DMS114 treated with DMSO at 0.1 percent for 48 hours (cell line): ENCODE measurements around the gene CAMSAP3.
"Not testable (repeated sequence)": the region's sequence is repeated elsewhere in the genome, so short reads cannot be mapped to it uniquely, and the experiment has no call there.

Source experiments
- DNase-seq: peaks from one replicate; lab custom pipeline; 2025; ENCODE audit not compliant: unreplicated experiment; lab: John Stamatoyannopoulos, UW

The CAMSAP3 gene

GRCh38 chr19:7570761-7571160 lies 24.9 kb upstream of the CAMSAP3 start:
- no peak for DNase-seq

DNA sequence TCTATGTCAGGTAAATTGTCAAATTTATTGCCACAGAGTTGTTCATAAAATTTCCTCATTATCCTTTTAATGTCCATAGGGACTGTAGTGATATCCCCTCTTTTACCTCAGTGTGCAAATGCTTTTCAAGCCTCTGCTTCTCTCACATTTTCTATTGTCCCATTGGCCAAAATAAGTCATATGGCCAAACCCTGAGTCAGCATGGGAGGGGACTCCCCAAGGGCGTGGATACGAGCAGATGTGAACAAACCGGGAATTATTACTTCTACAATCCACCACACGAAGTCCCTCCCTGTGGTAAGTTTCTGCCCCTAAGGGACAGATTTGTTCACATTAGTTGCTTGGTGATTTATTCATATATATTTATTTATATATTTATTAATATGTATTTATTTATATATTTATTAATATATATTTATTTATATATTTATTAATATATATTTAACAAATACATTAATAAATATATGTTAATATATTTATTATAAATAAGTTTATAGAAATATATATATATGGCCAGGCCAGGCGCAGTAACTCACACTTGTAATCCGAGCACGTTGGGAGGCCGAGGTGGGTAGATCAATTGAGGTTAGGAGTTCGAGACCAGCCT lies 20.1 kb upstream of the CAMSAP3 start:
- no peak for DNase-seq

GRCh38 chr19:7577422-7577821 lies 18.2 kb upstream of the CAMSAP3 start:
- not testable (repeated sequence) for DNase-seq

DNA sequence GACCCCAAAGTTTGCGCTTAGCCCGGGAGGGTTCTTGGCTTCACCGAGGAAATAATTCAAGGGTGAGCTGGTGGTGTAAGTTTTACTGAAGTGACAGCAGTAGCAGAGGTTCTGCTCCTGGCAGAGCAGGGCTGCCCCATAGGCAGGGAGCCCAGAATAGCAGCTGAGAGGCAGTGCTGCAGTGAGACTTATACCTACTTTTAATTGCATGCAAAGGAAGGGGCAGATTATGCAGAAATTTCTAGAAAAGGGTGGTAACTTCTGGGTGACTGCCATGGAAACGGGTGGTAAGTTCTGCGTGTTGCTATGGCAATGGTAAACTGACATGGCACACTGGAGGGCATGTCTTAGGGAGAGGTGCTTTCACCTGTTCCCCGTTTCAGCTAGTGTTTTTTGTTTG lies 17.5 kb upstream of the CAMSAP3 start:
- no peak for DNase-seq

DNA sequence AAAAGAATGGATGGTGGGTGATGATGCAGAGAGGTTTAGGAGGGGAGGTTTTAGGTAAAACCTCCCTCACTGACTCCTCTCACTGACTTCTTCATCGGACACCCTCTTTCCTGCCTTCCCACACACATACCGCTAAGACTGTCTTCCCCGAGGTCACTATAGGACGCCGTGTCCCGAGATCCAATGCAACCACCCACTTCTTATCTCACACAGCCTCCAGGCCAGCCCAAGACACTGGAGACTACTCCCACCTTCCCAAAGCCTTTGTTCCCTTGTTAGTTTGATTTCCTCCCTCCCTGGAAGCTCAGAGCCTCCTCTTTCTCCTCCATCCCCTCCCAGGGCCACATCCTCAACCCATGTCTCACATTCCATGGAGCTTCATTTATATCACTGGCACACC lies 16.5 kb upstream of the CAMSAP3 start:
- DNase-seq: no peak

GRCh38 chr19:7582446-7582845 lies 13.2 kb upstream of the CAMSAP3 start:
- DNase-seq: no peak

- DNase-seq: no peak
Measured at GRCh38 chr19:7589822-7590221, 5.8 kb upstream of the CAMSAP3 start.

DNA sequence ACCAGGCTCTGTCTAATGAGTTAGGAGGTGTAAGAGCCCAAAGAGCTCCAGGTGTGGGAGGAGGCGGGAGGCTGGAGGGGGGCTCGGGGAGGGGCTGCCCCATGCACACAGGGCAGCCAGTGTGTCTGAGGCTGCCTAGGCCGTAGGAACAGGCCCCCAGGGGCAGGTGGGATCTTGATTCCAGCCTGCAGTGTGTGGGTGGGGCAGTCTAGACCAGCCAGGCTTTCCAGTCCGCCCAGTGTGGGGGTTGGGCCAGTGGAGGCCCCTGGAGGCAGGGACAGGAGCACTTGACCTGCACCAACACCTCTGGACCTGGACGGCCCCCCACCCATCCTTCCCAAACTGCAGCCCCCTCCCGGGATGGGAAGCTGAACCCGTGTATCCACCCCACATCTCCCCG lies 5.4 kb upstream of the CAMSAP3 start:
- DNase-seq: no peak

DNA sequence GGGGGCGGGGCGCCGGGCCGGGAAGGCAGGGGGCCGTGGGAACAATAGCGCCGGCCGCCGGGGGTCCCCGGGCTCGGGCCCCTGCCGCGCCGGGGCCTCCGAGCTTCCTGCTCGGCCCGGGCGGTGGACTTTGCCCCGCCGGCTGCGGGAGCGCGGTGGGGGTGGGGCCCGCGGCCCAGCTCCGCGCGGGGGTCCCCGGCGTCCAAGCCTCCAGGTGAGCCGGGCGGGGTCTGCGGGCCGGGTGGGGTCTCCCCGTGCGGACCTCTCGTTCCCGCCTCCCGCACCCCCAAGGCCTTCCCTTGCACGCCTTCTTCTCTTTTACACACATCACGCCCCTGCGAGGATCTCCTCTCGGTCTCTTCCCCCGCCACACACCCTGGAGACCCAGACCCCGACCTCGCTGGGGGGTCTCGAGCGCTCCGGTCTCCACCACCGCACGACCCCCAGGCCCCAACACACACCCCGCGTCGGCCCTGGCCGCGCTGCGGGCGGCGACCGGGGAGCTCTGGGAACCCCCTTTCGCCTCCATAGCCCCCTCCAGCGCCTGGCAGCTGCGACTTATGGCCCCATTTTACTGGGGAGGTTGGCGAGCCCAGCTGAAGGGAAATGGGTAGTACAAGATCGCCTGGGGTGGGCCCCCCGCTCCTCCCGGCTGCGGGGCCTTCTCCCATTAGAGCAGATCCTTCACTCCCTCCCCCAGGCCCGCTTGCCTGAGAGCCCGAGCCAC lies 711 bp downstream of the CAMSAP3 start:
- no peak for DNase-seq

GRCh38 chr19:7597689-7598088 lies 2.0 kb downstream of the CAMSAP3 start:
- DNase-seq: no peak

GRCh38 chr19:7598180-7598579 lies 2.5 kb downstream of the CAMSAP3 start:
- no peak for DNase-seq

DNA sequence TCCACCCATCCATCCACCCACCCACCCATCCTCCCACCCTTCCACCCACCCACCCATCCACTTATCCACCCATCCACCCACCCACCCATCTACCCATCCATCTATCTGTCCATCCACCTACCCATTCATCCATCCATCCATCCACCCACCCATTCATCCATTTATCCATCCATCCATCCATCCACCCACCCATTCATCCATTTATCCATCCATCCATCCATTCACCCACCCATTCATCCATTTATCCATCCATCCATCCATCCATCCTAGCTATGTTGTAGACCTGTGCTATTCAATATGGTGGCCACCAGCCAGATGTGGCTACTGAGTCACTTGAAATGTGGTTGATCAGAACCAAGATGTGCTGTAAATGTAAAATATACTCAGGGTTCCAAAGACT lies 5.1 kb downstream of the CAMSAP3 start:
- DNase-seq: no peak

DNA sequence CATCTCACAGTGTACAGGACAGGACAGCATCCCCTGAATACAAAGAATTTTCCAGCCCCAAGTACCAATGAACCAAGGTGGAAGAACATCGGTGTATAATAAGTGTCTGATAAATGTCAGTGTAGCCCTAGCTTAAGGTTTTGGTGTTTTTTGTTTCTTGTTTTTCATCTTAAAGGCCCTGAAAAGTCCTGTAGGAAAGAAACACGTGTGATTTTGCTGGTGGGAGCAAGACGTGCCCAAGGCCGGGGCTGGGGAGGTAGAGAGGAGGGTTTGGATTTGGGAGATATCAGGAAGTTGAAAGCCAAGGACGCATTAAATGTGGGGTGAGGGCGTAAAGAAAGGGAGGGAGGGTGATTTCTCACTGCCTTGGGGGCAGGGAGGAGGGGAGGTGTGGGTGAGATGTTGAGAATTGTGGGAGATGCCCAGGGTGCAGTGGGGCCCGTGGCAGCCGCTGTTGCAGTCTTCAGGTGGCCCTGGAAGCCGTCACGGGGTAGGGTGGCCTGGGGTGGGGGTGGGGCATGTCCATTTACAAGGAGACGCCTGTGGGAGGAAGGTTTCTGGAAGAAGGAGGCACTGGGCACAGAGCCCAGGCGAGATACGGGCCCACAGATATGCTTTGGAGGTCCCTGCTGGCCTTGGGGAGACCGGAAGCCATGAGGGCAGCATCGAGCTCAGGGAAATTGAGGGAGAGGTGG lies 6.7 kb downstream of the CAMSAP3 start:
- no peak for DNase-seq

GRCh38 chr19:7602935-7603497 lies 7.4 kb downstream of the CAMSAP3 start:
- no peak for DNase-seq

DNA sequence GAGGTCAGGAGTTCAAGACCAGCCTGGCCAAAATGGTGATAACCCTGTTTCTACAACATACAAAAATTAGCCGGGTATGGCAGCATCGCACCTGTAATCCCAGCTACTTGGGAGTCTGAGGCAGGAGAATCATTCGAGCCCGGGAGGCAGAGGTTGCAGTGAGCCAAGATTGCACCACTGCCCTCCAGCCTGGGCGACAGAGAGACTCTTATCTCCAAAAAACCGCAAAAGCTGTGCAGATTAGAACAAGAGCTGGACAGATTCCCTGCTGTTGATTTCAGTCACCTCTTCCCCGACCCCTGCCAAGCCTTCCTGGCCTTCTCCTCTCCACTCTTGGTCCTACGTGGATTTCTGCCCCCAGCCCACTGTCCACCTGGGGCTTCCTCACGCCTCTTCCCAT lies 8.3 kb downstream of the CAMSAP3 start:
- DNase-seq: no peak

- DNase-seq: peak; percentile 13
Measured at GRCh38 chr19:7605490-7606222, 10.0 kb downstream of the CAMSAP3 start.

DNA sequence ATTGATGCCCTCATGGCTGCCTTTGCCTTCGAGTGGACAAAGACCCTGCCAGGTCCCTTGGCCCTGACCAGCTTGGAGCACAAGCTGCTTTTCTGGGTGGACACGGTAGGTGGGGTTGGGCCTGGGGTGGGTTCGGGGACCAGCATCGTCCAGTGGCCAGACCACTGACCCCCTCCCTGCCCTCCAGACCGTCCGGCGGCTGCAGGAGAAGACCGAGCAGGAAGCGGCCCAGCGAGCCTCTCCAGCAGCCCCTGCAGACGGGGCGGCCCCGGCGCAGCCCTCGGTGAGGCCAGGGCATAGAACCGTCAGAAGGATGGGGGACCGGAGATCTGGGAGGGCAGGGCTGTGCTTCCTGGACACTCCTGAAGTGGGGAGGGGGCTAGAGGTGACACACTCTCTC lies 10.6 kb downstream of the CAMSAP3 start:
- DNase-seq: no peak

GRCh38 chr19:7607212-7607873 lies 11.7 kb downstream of the CAMSAP3 start:
- no peak for DNase-seq

- DNase-seq: no peak
Measured at GRCh38 chr19:7607874-7608560, 12.4 kb downstream of the CAMSAP3 start.
